ENCODE measurements around the gene CCNY.
A peak's percentile ranks its signal among the peaks of the same experiment; 100 is the strongest.

The CCNY gene

DNA sequence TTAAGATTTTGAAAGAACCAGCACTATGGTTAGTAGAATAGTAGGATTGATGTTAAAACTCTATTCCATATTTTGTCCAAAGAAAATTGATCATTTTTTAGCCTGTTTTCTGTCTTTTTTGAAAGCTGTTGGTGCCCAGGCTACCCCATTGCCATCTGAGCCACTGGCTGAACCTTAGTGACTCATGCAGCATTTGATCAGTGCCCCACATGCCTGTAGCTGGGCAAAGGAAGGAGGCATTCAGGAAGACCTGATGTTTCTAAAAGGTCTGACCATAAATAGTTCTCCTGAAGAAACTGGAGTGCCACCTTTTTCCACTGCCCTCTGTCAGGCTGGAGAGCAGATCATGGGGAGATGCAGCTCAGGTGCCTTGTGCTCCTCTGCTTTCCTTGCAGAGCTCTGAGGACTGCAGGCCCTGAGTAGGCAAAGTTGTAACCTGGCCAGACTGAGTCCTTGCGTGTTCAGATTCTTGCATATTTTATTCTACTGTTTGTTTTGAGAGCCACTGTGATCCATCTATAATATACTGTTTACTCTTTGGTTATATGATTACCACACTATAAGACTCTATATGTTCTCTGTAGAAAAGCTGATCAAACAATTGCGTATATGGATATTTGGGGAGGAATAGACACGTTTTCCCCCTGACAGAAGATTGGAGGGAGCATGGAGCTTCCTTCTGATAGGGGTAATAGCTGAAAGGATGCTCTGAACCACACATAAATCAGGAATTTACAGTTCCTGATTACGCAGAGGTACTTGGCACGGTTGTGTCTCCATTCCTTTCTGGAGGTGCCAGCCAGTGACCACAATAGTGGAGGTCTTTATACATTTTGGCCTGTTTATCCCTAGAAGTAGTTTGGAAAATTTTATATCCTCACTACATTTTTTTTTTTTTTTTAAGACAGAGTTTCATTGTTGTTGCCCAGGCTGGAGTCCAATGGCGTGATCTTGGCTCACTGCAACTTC, 219.9 kb downstream of the CCNY start:
- TF ChIP-seq, protein P1, sequence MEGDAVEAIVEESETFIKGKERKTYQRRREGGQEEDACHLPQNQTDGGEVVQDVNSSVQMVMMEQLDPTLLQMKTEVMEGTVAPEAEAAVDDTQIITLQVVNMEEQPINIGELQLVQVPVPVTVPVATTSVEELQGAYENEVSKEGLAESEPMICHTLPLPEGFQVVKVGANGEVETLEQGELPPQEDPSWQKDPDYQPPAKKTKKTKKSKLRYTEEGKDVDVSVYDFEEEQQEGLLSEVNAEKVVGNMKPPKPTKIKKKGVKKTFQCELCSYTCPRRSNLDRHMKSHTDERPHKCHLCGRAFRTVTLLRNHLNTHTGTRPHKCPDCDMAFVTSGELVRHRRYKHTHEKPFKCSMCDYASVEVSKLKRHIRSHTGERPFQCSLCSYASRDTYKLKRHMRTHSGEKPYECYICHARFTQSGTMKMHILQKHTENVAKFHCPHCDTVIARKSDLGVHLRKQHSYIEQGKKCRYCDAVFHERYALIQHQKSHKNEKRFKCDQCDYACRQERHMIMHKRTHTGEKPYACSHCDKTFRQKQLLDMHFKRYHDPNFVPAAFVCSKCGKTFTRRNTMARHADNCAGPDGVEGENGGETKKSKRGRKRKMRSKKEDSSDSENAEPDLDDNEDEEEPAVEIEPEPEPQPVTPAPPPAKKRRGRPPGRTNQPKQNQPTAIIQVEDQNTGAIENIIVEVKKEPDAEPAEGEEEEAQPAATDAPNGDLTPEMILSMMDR (IDR thresholded peaks at IDR 0.05), result no peak
- DNase-seq (ENCODE audit: low spot score), result no peak
- Histone ChIP-seq H3K4me3 (no peak overlapping the region), H3K27ac (no peak overlapping the region)

DNA sequence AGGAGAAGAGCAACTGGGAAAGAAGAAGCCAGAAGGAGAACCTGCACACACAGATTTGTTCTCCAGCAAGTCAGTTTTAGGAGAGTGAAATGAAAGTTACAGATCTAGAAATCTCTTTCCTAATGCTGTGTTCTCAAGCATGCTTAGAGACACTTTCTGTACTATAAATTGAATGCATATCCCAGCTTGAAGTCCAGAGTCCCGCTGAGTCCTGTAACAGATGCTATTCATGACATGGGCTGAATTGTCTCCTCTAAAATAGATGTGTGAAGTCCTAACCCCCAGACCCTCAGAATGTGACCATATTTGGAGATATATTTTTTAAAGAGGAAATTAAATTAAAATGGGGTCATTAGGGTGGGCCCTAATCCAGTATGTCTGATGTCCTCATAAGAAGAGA, 222.0 kb downstream of the CCNY start:
- no peak for DNase-seq (ENCODE audit: low spot score)
- H3K27ac ChIP-seq, result no peak overlapping the region

GRCh38 chr10:35559416-35559815, 223.1 kb downstream of the CCNY start:
- TF ChIP-seq, protein P1 (IDR thresholded peaks at IDR 0.05), result no peak
- no peak for DNase-seq (ENCODE audit: low spot score)

More for the DNA sequence above, 222.0 kb downstream of the CCNY start:
- no peak overlapping the region for H3K4me3 ChIP-seq
- TF ChIP-seq, protein P1 (IDR thresholded peaks at IDR 0.05), result no peak

DNA sequence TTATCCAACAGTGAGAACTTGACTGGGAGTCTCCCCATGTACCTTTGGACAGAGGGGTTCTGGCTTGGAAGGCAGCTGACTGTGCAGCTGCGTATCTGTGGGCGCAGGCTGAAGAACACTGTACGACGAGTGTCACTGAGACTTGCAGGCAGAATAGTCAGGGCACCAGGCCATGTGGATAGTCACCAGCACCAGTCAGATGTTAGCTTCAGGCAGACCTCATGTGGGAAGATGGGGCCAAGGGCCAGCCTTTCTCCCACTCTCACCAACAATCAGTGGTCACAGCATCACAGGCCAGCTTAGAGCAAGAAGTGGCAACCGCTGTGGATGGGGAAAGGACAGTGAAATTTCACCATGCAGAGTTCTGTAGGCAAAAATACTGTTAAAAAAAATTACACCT, 225.4 kb downstream of the CCNY start:
- Histone ChIP-seq H3K4me3 (no peak overlapping the region), H3K27ac (no peak overlapping the region)
- TF ChIP-seq, protein P1 (IDR thresholded peaks at IDR 0.05), result no peak
- DNase-seq (ENCODE audit: low spot score), result peak; percentile 53

More at GRCh38 chr10:35559416-35559815, 223.1 kb downstream of the CCNY start:
- Histone ChIP-seq H3K4me3 (no peak overlapping the region), H3K27ac (no peak overlapping the region)

DNA sequence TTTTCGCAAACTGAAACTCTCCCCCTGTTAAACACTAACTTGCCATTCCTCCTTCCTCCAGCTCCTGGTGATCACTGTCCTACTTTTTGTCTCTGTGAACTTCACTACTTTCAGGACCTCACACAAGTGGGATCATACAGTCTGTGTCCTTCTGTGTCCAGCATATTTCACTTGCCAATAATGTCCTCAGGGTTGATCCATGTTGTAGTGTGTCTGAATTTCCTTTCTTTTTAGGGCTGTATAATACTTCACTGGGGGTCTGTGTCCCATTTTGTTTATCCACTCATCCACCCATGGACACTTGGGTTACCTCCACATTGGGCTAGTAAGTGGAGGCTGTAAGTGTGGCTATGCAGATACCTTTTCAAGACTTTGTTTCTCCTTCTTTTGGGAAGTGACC, 226.1 kb downstream of the CCNY start:
- TF ChIP-seq, protein P1 (IDR thresholded peaks at IDR 0.05), result no peak
- DNase-seq (ENCODE audit: low spot score), result peak; percentile 8
- Histone ChIP-seq H3K4me3 (no peak overlapping the region), H3K27ac (no peak overlapping the region)

GRCh38 chr10:35563261-35563891, 227.1 kb downstream of the CCNY start:
- TF ChIP-seq, protein P1 (IDR thresholded peaks at IDR 0.05), result peak; percentile 92
- H3K27ac ChIP-seq, result no peak overlapping the region
- no peak overlapping the region for H3K4me3 ChIP-seq
- peak; percentile 73 for DNase-seq (ENCODE audit: low spot score)
